Measurements from ENCODE around the gene ASPSCR1. TPM values are rescaled to one million over a fixed set of nuclear protein-coding genes. Genes with fewer than 3 reads are reported as not detected.

Gene ASPSCR1
- total and polyA plus RNA-seq, 2 donors from 2014 or later, result 35.2 to 57.5 TPM

GRCh38 chr17:82049106-82049505 is 71.7 kb downstream of the ASPSCR1 start:
- no peaks in the 10 kb centered on the region for H3K9me3 ChIP-seq (ENCODE audit: control insufficient read depth in 2 of 3, insufficient read depth in 1 of 3, low read length in 3 of 3)
- H3K4me1 ChIP-seq (ENCODE audit: control insufficient read depth in 2 of 3, insufficient read depth in 2 of 3, low read depth in 1 of 3, low read length in 3 of 3), result peaks cover 0 to 23% (median 8%) of the 10 kb centered on the region in 3 donors
- H3K4me3 ChIP-seq (ENCODE audit: low read length in 3 of 3), result no peak overlapping the region
- H3K27me3 ChIP-seq (ENCODE audit: control insufficient read depth, insufficient read depth, low read length), result no peaks in the 10 kb centered on the region
- FAIRE-seq (no peak), DNase-seq (no peak)
- TF ChIP-seq CTCF (IDR thresholded peaks at IDR 0.05; ENCODE audit: borderline replicate concordance, extremely low read depth, insufficient read depth), result no peak
- peaks cover 2 to 3% (median 3%) of the 10 kb centered on the region in 3 donors for H3K36me3 ChIP-seq (ENCODE audit: control insufficient read depth in 2 of 3, insufficient read depth in 3 of 3, low read length in 3 of 3)
- H3K9ac ChIP-seq (ENCODE audit: low read length in 3 of 3), result no peak overlapping the region
- no peak overlapping the region for H3K27ac ChIP-seq (ENCODE audit: low read depth in 2 of 2, low read length in 2 of 2)
- intact Hi-C loops (cut with DNase I), result no loop called here

GRCh38 chr17:82049521-82049971 is 72.1 kb downstream of the ASPSCR1 start:
- Histone ChIP-seq H3K4me1 (ENCODE audit: control insufficient read depth in 2 of 3, insufficient read depth in 2 of 3, low read depth in 1 of 3, low read length in 3 of 3) (peaks cover 0 to 23% (median 8%) of the 10 kb centered on the region in 3 donors), H3K36me3 (ENCODE audit: control insufficient read depth in 2 of 3, insufficient read depth in 3 of 3, low read length in 3 of 3) (peaks cover 2 to 3% (median 3%) of the 10 kb centered on the region in 3 donors), H3K9ac (ENCODE audit: low read length in 3 of 3) (no peak overlapping the region), H3K9me3 (ENCODE audit: control insufficient read depth in 2 of 3, insufficient read depth in 1 of 3, low read length in 3 of 3) (no peaks in the 10 kb centered on the region), H3K4me3 (ENCODE audit: low read length in 3 of 3) (no peak overlapping the region), H3K27me3 (ENCODE audit: control insufficient read depth, insufficient read depth, low read length) (no peaks in the 10 kb centered on the region), H3K27ac (ENCODE audit: low read depth in 2 of 2, low read length in 2 of 2) (no peak overlapping the region)
- intact Hi-C loops (cut with DNase I), result no loop called here
- TF ChIP-seq CTCF (IDR thresholded peaks at IDR 0.05; ENCODE audit: borderline replicate concordance, extremely low read depth, insufficient read depth), result no peak
- DNase-seq, result peak in 1 of 5 donors; percentile 71
- no peak for FAIRE-seq

GRCh38 chr17:82050152-82050760 is 72.8 kb downstream of the ASPSCR1 start:
- FAIRE-seq, result no peak
- H3K9me3 ChIP-seq (ENCODE audit: control insufficient read depth in 2 of 3, insufficient read depth in 1 of 3, low read length in 3 of 3), result no peaks in the 10 kb centered on the region
- H3K27ac ChIP-seq (ENCODE audit: low read depth in 2 of 2, low read length in 2 of 2), result no peak overlapping the region
- peak in 1 of 5 donors; percentile 66 for DNase-seq
- H3K4me3 ChIP-seq (ENCODE audit: low read length in 3 of 3), result peak overlapping the region in 2 of 3 donors; percentile 56 to 66
- peaks cover 0 to 23% (median 8%) of the 10 kb centered on the region in 3 donors for H3K4me1 ChIP-seq (ENCODE audit: control insufficient read depth in 2 of 3, insufficient read depth in 2 of 3, low read depth in 1 of 3, low read length in 3 of 3)
- peak overlapping the region in 1 of 3 donors; percentile 34 for H3K9ac ChIP-seq (ENCODE audit: low read length in 3 of 3)
- intact Hi-C loops (cut with DNase I), result no loop called here
- TF ChIP-seq CTCF (IDR thresholded peaks at IDR 0.05; ENCODE audit: borderline replicate concordance, extremely low read depth, insufficient read depth), result no peak
- H3K36me3 ChIP-seq (ENCODE audit: control insufficient read depth in 2 of 3, insufficient read depth in 3 of 3, low read length in 3 of 3), result peaks cover 2 to 8% (median 3%) of the 10 kb centered on the region in 3 donors
- H3K27me3 ChIP-seq (ENCODE audit: control insufficient read depth, insufficient read depth, low read length), result no peaks in the 10 kb centered on the region

All from kidney (tissue), 14 donors.